SK-N-SH treated with all-trans-retinoic acid at 6 μM for 48 hours (cell line): ENCODE results near the gene XIAP.
"Not testable (repeated sequence)": the region's sequence is repeated elsewhere in the genome, so short reads cannot be mapped to it uniquely, and the experiment has no call there.

Experiments used
- ATAC-seq: fragments of 200-7000 bp; cut with Tn5 transposase; 3 replicates; pipeline ENCODE4 v1.9.1; 2020; ENCODE audit warnings: mild to moderate bottlenecking, moderate library complexity
- BACH2 ChIP-seq: fragments of 250-450 bp; sonication (Bioruptor Pico); IDR thresholded peaks from 2 replicates; pipeline ENCODE4 v1.9.0; 2021; ENCODE audit warnings: mild to moderate bottlenecking, borderline replicate concordance
- ESRRG ChIP-seq: fragments of 250-450 bp; sonication (Bioruptor Pico); IDR thresholded peaks from 2 replicates; pipeline ENCODE4 v1.6.1; 2021; ENCODE audit warnings: mild to moderate bottlenecking
- ISL1 ChIP-seq: fragments of 250-450 bp; sonication (Bioruptor Pico); IDR thresholded peaks from 2 replicates; pipeline ENCODE4 v2.1.2; 2022; ENCODE audit warnings: mild to moderate bottlenecking, moderate library complexity
- PPARA ChIP-seq: fragments of 250-450 bp; sonication (Bioruptor Pico); IDR thresholded peaks from 2 replicates; pipeline ENCODE4 v1.5.0; 2020; ENCODE audit warnings: mild to moderate bottlenecking, borderline replicate concordance
- RARB ChIP-seq: fragments of 250-450 bp; sonication (Bioruptor Pico); IDR thresholded peaks from 2 replicates; pipeline ENCODE4 v1.8.0; 2021; ENCODE audit warnings: mild to moderate bottlenecking, moderate library complexity
- TCF4 ChIP-seq: fragments of 250-450 bp; sonication (Bioruptor Pico); IDR thresholded peaks from 2 replicates; pipeline ENCODE4 v1.8.0; 2021; ENCODE audit warnings: mild to moderate bottlenecking, moderate library complexity, borderline replicate concordance
- TOX ChIP-seq: fragments of 250-450 bp; sonication (Bioruptor Pico); IDR thresholded peaks from 2 replicates; pipeline ENCODE4 v1.8.0; 2021; ENCODE audit warnings: mild to moderate bottlenecking, moderate library complexity, borderline replicate concordance
- ZC3H10 ChIP-seq: fragments of 250-450 bp; sonication (Bioruptor Pico); IDR thresholded peaks from 2 replicates; pipeline ENCODE4 v1.5.1; 2021; ENCODE audit warnings: mild to moderate bottlenecking, moderate library complexity
- ZFP3 ChIP-seq: fragments of 250-450 bp; sonication (Bioruptor Pico); IDR thresholded peaks from 2 replicates; pipeline ENCODE4 v1.5.0; 2020; ENCODE audit warnings: mild to moderate bottlenecking, moderate library complexity
- ZFP30 ChIP-seq: fragments of 450-650 bp; formaldehyde crosslinking; IDR thresholded peaks from 2 replicates; pipeline ENCODE4 v1.5.0; 2022; ENCODE audit warnings: mild to moderate bottlenecking, moderate library complexity
- ZNF565 ChIP-seq: fragments of 450-650 bp; formaldehyde crosslinking; conservative IDR thresholded peaks from 2 replicates; pipeline ENCODE4 v1.5.0; 2020; ENCODE audit warnings: low read depth, mild to moderate bottlenecking, moderate library complexity
- ZNF70 ChIP-seq: fragments of 450-650 bp; formaldehyde crosslinking; IDR thresholded peaks from 2 replicates; pipeline ENCODE4 v1.5.0; 2020; ENCODE audit warnings: mild to moderate bottlenecking, moderate library complexity
- ZNF8 ChIP-seq: fragments of 450-650 bp; formaldehyde crosslinking; IDR thresholded peaks from 2 replicates; pipeline ENCODE4 v1.5.0; 2020; ENCODE audit warnings: mild to moderate bottlenecking, moderate library complexity
- TF ChIP-seq, protein P1 (sequence below): fragments of 250-450 bp; sonication (Bioruptor Pico); IDR thresholded peaks from 2 replicates; pipeline ENCODE4 v1.5.1; 2021; ENCODE audit warnings: mild to moderate bottlenecking, moderate library complexity
- TF ChIP-seq, protein P2 (sequence below): fragments of 250-450 bp; sonication (Bioruptor Pico); IDR thresholded peaks from 2 replicates; pipeline ENCODE4 v1.8.0; 2020; ENCODE audit warnings: mild to moderate bottlenecking, moderate library complexity, borderline replicate concordance
- TF ChIP-seq, protein P3 (sequence below): fragments of 250-450 bp; sonication (Bioruptor Pico); IDR thresholded peaks from 2 replicates; pipeline ENCODE4 v1.5.0; 2020; ENCODE audit warnings: mild to moderate bottlenecking, moderate library complexity
- TF ChIP-seq, protein P4 (sequence below): fragments of 250-450 bp; sonication (Bioruptor Pico); IDR thresholded peaks from 2 replicates; pipeline ENCODE4 v1.5.1; 2020; ENCODE audit warnings: low read depth, mild to moderate bottlenecking, moderate library complexity
- TF ChIP-seq, protein P5 (sequence below): fragments of 250-450 bp; sonication (Bioruptor Pico); IDR thresholded peaks from 2 replicates; pipeline ENCODE4 v1.8.0; 2021; ENCODE audit warnings: low read depth, mild to moderate bottlenecking, moderate library complexity, borderline replicate concordance

The XIAP gene

DNA sequence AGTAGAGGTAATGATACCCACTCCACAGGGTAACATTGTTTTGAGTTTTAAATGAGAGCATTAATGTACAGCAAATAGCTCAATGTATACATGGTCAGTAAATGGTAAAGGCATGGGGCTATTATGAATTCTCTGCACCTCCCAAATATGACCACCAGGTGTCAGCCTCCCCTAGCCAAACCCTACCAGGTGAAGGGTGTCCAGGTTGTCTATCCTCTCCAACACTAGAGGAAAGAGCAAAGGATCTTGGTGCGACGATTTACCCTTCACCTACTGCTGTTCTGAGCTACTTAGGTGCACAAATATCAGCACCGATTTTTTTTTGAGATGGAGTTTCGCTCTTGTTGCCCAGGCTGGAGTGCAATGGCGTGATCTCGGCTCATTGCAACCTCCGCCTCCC is 26.5 kb upstream of the XIAP start (continued):
- TF ChIP-seq, protein P1, sequence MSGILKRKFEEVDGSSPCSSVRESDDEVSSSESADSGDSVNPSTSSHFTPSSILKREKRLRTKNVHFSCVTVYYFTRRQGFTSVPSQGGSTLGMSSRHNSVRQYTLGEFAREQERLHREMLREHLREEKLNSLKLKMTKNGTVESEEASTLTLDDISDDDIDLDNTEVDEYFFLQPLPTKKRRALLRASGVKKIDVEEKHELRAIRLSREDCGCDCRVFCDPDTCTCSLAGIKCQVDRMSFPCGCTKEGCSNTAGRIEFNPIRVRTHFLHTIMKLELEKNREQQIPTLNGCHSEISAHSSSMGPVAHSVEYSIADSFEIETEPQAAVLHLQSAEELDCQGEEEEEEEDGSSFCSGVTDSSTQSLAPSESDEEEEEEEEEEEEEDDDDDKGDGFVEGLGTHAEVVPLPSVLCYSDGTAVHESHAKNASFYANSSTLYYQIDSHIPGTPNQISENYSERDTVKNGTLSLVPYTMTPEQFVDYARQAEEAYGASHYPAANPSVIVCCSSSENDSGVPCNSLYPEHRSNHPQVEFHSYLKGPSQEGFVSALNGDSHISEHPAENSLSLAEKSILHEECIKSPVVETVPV (CRISPR knock-in tag): no peak
- TF ChIP-seq ZFP30 (CRISPR knock-in tag): no peak
- no peak for TF ChIP-seq RARB (CRISPR knock-in tag)
- TF ChIP-seq, all 23 proteins: peak for 0

DNA sequence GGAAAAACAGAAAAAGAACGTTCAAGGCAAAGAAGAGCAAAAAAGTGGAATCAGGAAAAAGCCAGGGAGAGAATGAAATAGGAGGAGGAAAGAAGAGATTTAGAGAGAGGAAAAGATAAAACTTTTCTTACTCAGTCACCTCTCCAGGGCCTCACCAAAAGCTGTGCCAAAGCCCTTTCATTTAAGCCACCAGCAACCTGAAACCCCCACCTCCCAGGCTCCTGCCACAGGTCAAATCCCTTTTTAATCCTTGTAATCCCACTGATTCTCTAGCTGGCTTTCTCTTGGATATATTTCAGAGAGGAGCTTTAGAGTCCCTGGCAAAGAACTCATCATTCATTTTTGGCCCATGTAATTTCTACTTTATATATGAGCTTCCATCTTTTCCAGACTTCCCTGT is 25.7 kb upstream of the XIAP start:
- TF ChIP-seq, protein P2, sequence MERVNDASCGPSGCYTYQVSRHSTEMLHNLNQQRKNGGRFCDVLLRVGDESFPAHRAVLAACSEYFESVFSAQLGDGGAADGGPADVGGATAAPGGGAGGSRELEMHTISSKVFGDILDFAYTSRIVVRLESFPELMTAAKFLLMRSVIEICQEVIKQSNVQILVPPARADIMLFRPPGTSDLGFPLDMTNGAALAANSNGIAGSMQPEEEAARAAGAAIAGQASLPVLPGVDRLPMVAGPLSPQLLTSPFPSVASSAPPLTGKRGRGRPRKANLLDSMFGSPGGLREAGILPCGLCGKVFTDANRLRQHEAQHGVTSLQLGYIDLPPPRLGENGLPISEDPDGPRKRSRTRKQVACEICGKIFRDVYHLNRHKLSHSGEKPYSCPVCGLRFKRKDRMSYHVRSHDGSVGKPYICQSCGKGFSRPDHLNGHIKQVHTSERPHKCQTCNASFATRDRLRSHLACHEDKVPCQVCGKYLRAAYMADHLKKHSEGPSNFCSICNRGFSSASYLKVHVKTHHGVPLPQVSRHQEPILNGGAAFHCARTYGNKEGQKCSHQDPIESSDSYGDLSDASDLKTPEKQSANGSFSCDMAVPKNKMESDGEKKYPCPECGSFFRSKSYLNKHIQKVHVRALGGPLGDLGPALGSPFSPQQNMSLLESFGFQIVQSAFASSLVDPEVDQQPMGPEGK (CRISPR knock-in tag): no peak
- no peak for TF ChIP-seq TOX (CRISPR knock-in tag)
- TF ChIP-seq, protein P3, sequence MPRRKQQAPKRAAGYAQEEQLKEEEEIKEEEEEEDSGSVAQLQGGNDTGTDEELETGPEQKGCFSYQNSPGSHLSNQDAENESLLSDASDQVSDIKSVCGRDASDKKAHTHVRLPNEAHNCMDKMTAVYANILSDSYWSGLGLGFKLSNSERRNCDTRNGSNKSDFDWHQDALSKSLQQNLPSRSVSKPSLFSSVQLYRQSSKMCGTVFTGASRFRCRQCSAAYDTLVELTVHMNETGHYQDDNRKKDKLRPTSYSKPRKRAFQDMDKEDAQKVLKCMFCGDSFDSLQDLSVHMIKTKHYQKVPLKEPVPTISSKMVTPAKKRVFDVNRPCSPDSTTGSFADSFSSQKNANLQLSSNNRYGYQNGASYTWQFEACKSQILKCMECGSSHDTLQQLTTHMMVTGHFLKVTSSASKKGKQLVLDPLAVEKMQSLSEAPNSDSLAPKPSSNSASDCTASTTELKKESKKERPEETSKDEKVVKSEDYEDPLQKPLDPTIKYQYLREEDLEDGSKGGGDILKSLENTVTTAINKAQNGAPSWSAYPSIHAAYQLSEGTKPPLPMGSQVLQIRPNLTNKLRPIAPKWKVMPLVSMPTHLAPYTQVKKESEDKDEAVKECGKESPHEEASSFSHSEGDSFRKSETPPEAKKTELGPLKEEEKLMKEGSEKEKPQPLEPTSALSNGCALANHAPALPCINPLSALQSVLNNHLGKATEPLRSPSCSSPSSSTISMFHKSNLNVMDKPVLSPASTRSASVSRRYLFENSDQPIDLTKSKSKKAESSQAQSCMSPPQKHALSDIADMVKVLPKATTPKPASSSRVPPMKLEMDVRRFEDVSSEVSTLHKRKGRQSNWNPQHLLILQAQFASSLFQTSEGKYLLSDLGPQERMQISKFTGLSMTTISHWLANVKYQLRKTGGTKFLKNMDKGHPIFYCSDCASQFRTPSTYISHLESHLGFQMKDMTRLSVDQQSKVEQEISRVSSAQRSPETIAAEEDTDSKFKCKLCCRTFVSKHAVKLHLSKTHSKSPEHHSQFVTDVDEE (CRISPR knock-in tag): no peak
- no peak for ATAC-seq

DNA sequence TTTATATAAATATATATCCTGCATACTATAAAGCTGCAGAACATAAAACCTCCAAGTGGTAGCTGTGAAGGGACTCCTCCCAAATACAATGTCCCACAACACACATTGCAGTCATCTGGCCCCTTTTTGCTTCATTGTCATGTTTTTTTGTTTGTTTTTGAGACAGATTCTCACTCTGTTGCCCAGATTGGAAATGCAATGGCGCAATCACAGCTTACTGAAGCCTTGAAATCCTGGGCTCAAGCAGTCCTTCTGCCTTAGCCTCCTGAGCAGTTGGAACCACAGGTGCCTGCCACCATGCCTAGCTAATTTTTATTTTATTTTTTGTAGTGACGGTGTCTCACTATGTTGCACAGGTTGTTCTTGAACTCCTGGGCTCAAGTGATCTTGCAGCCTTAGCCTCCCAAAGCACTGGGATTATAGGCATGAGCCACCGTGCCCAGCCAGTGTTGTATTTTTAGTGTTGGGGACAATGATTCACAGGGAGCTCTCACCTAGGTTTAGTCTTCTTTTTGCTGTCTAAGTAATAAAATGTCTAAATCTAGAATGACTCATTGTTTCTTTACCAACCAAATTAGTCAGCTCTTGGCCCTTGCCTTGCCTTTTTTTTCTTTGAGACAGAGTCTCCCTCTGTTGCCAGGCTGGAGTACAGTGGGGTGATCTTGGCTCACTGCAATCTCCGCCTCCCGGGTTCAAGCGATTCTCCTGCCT is 24.0 kb upstream of the XIAP start:
- peak; percentile 75 for ATAC-seq

DNA sequence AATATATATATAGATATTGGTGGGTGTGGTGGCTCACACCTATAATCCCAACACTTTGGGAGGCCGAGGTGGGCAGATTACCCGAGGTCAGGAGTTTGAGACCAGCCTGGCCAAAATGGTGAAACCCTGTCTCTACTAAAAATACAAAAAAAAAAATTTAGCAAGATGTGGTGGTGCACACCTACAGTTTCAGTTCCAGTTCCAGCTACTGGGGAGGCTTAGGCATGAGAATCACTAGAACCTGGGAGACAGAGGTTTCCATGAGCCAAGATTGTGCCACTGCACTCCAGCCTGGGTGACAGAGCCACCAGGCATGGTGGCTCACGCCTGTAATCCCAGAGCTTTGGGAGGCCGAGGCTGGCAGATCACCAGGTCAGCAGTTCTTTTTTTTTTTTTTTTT is 14.7 kb upstream of the XIAP start:
- ATAC-seq: not testable (repeated sequence)

More for the DNA sequence above, 24.0 kb upstream of the XIAP start:
- no peak for TF ChIP-seq ZNF70 (CRISPR knock-in tag)
- TF ChIP-seq ZNF565 (CRISPR knock-in tag): no peak
- TF ChIP-seq PPARA (CRISPR knock-in tag): no peak
- TF ChIP-seq, protein P4, sequence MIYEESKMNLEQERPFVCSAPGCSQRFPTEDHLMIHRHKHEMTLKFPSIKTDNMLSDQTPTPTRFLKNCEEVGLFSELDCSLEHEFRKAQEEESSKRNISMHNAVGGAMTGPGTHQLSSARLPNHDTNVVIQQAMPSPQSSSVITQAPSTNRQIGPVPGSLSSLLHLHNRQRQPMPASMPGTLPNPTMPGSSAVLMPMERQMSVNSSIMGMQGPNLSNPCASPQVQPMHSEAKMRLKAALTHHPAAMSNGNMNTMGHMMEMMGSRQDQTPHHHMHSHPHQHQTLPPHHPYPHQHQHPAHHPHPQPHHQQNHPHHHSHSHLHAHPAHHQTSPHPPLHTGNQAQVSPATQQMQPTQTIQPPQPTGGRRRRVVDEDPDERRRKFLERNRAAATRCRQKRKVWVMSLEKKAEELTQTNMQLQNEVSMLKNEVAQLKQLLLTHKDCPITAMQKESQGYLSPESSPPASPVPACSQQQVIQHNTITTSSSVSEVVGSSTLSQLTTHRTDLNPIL (CRISPR knock-in tag): no peak
- no peak for TF ChIP-seq ZFP30 (CRISPR knock-in tag)
- no peak for TF ChIP-seq ISL1 (CRISPR knock-in tag)
- TF ChIP-seq, protein P1 (CRISPR knock-in tag): no peak
- TF ChIP-seq TCF4 (CRISPR knock-in tag): no peak
- no peak for TF ChIP-seq RARB (CRISPR knock-in tag)
- no peak for TF ChIP-seq ZFP3 (CRISPR knock-in tag)
- TF ChIP-seq BACH2 (CRISPR knock-in tag): no peak
- TF ChIP-seq, protein P5, sequence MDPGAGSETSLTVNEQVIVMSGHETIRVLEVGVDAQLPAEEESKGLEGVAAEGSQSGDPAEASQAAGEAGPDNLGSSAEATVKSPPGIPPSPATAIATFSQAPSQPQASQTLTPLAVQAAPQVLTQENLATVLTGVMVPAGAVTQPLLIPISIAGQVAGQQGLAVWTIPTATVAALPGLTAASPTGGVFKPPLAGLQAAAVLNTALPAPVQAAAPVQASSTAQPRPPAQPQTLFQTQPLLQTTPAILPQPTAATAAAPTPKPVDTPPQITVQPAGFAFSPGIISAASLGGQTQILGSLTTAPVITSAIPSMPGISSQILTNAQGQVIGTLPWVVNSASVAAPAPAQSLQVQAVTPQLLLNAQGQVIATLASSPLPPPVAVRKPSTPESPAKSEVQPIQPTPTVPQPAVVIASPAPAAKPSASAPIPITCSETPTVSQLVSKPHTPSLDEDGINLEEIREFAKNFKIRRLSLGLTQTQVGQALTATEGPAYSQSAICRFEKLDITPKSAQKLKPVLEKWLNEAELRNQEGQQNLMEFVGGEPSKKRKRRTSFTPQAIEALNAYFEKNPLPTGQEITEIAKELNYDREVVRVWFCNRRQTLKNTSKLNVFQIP (CRISPR knock-in tag): no peak
- TF ChIP-seq TOX (CRISPR knock-in tag): no peak
- no peak for TF ChIP-seq ZC3H10
- TF ChIP-seq, protein P2 (CRISPR knock-in tag): no peak
- no peak for TF ChIP-seq ESRRG (CRISPR knock-in tag)
- TF ChIP-seq ZNF8 (CRISPR knock-in tag): no peak
